Spleen (tissue), 11 donors: ENCODE results near the gene UPK3A. TPM values are rescaled to one million over a fixed set of nuclear protein-coding genes. Genes with fewer than 3 reads are reported as not detected.
A peak's percentile ranks its signal among the peaks of the same experiment; 100 is the strongest.

Experiments
- DNase-seq: peaks from one replicate; pipeline ENCODE4 v3.0.0-alpha.2; 2020
- H3K27ac ChIP-seq, 8 donors: fragments of 200-600 bp; sonication (generic) in 7 of 8; 1 replicate in 4 of 8; 2 replicates in 4 of 8; pipeline versions ENCODE4 v1.5.0 to v1.8.0; 2016 to 2021; ENCODE audit warnings: inconsistent platforms in 4 of 8, mild to moderate bottlenecking in 4 of 8, moderate library complexity in 1 of 8
- H3K27me3 ChIP-seq, 7 donors: fragments of 200-600 bp; sonication (generic) in 6 of 7; replicated peaks in 1 of 7; 1 replicate in 4 of 7; 2 replicates in 3 of 7; pipeline versions ENCODE4 v1.5.0 to v1.8.0; 2016 to 2021; ENCODE audit warnings: inconsistent platforms in 3 of 7, mild to moderate bottlenecking in 1 of 7
- H3K36me3 ChIP-seq, 6 donors: fragments of 200-600 bp; sonication (generic) in 5 of 6; 1 replicate in 4 of 6; 2 replicates in 2 of 6; pipeline versions ENCODE4 v1.5.0 to v1.8.0; 2016 to 2021; ENCODE audit warnings: inconsistent platforms in 2 of 6
- H3K4me1 ChIP-seq, 6 donors: fragments of 200-600 bp; sonication (generic) in 5 of 6; 1 replicate in 3 of 6; 2 replicates in 3 of 6; pipeline versions ENCODE4 v1.5.0 to v1.8.0; 2016 to 2021; ENCODE audit warnings: inconsistent platforms in 3 of 6
- H3K4me3 ChIP-seq, 8 donors: fragments of 200-600 bp; sonication (generic) in 7 of 8; 1 replicate in 4 of 8; 2 replicates in 4 of 8; pipeline versions ENCODE4 v1.5.0 to v1.8.0; 2016 to 2021; ENCODE audit warnings: inconsistent platforms in 4 of 8, mild to moderate bottlenecking in 4 of 8, moderate library complexity in 2 of 8
- H3K9me3 ChIP-seq, 8 donors: fragments of 200-600 bp; sonication (generic) in 7 of 8; 1 replicate in 4 of 8; 2 replicates in 4 of 8; pipeline versions ENCODE4 v1.5.0 to v1.8.0; 2016 to 2021; ENCODE audit warnings: inconsistent platforms in 4 of 8
- POLR2A ChIP-seq, 3 donors: fragments of 450-650 bp; IDR thresholded peaks; one replicate each; pipeline ENCODE4 v1.5.1; 2017; ENCODE audit warnings: antibody characterized with exemption in 3 of 3, mild to moderate bottlenecking in 1 of 3
- POLR2AphosphoS5 ChIP-seq, 3 donors: sonication (generic); formaldehyde crosslinking; IDR thresholded peaks; one replicate each; pipeline ENCODE4 v1.5.1; 2017; ENCODE audit warnings: antibody characterized with exemption in 3 of 3
- WGBS, 5 donors: extraction: QIAGEN DNeasy Blood & Tissue Kit in 3 of 5; methylation state at CpG; one replicate each; pipeline versions ENCODE4 v1.1.5 to v1.1.7; 2013 to 2018; 5-methylcytosine and 5-hydroxymethylcytosine counted together
- intact Hi-C: fragments of 100-400 bp; cut with DNase I; formaldehyde crosslinking; loops from one replicate; pipeline ENCODE4 v1.15.0; 2023; ENCODE audit warnings: low total_unique reads
- polyA plus RNA-seq, 3 donors: library from polyadenylated mRNA; stranded (reverse); fragments of 200-250 nt; gene quantifications; one replicate each; pipeline ENCODE4 v1.2.1, GENCODE V29; 2013
- total RNA-seq, 7 donors: library from RNA; depleted of rRNA in 3 of 7; stranded (reverse); fragments of >200 nt in 3 of 7; fragmentation: NEBNext Ultra II Directional in 4 of 7; extraction: Animal tissue kit (Norgen Biotek cat#: 25700) in 4 of 7; gene quantifications; one replicate each; pipeline versions ENCODE4 v1.1.0 to v1.2.1, GENCODE V29; 2016 to 2021
- TF ChIP-seq, protein P1 (sequence below), 11 experiments: fragments of 200-600 bp in 7 of 11; fragments of 450-650 bp in 4 of 11; sonication (generic) in 4 of 11; IDR thresholded peaks in 8 of 11; conservative IDR thresholded peaks in 3 of 11; 1 replicate in 7 of 11; 2 replicates in 4 of 11; pipeline versions ENCODE4 v1.4.0 to v1.8.0; 2016 to 2021; ENCODE audit warnings: antibody characterized with exemption in 11 of 11, inconsistent platforms in 4 of 11, mild to moderate bottlenecking in 1 of 11
- donor health status: healthy with polysubstance abuse.
- donor health status: DM: no; HTN: no; CAD: no; lungs with moderate emphysema.
- donor health status: DM: no; HTN: no; CAD: no.
- donor health status: Bipolar disorder and iron deficiency.
- donor health status: healthy.
- donor health status: DM: no; HTN: no; CAD: no.
- donor health status: DM: yes; HTN: yes; CAD: no.

UPK3A gene
- total and polyA plus RNA-seq, 10 donors: 0.35 to 2.7 (median 1.4) TPM; not detected in 5

GRCh38 chr22:45310331-45310976, 25.7 kb downstream of the UPK3A start:
- H3K27me3 ChIP-seq: no peaks in the 10 kb centered on the region
- H3K9me3 ChIP-seq: no peaks in the 10 kb centered on the region
- peaks cover 8 to 64% (median 38%) of the 10 kb centered on the region in 6 donors for H3K4me1 ChIP-seq
- peak overlapping the region; percentile 70 to 96 (median 83) for H3K4me3 ChIP-seq
- peaks cover 0 to 7% (median 0%) of the 10 kb centered on the region in 6 donors for H3K36me3 ChIP-seq
- peak; percentile 89 for DNase-seq
- intact Hi-C loops: no loop called here
- TF ChIP-seq, protein P1, sequence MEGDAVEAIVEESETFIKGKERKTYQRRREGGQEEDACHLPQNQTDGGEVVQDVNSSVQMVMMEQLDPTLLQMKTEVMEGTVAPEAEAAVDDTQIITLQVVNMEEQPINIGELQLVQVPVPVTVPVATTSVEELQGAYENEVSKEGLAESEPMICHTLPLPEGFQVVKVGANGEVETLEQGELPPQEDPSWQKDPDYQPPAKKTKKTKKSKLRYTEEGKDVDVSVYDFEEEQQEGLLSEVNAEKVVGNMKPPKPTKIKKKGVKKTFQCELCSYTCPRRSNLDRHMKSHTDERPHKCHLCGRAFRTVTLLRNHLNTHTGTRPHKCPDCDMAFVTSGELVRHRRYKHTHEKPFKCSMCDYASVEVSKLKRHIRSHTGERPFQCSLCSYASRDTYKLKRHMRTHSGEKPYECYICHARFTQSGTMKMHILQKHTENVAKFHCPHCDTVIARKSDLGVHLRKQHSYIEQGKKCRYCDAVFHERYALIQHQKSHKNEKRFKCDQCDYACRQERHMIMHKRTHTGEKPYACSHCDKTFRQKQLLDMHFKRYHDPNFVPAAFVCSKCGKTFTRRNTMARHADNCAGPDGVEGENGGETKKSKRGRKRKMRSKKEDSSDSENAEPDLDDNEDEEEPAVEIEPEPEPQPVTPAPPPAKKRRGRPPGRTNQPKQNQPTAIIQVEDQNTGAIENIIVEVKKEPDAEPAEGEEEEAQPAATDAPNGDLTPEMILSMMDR (IDR thresholded peaks at IDR 0.05 in 8 of 11, conservative IDR thresholded peaks at IDR 0.05 in 3 of 11): no peak
- TF ChIP-seq POLR2AphosphoS5 (IDR thresholded peaks at IDR 0.05) (no peak), POLR2A (IDR thresholded peaks at IDR 0.05) (no peak)
- 6 to 37% (median 8%) methylated on average over 9 to 33 of the region's 33 CpGs for WGBS, 5 donors
- H3K27ac ChIP-seq: peak overlapping the region; percentile 67 to 93 (median 88)

GRCh38 chr22:45310977-45311531, 26.3 kb downstream of the UPK3A start:
- WGBS, 5 donors: 59 to 69% (median 64%) methylated on average over 14 of the region's 14 CpGs
- H3K27me3 ChIP-seq: no peaks in the 10 kb centered on the region
- peak overlapping the region in 7 of 8 donors; percentile 70 to 96 (median 82) for H3K4me3 ChIP-seq
- peaks cover 0 to 7% (median 0%) of the 10 kb centered on the region in 6 donors for H3K36me3 ChIP-seq
- H3K9me3 ChIP-seq: no peaks in the 10 kb centered on the region
- peak overlapping the region in 7 of 8 donors; percentile 67 to 93 (median 87) for H3K27ac ChIP-seq
- no peak for DNase-seq
- intact Hi-C loops: no loop called here
- peaks cover 8 to 70% (median 38%) of the 10 kb centered on the region in 6 donors for H3K4me1 ChIP-seq
- no peak for TF ChIP-seq POLR2A (IDR thresholded peaks at IDR 0.05)
- TF ChIP-seq, protein P1 (IDR thresholded peaks at IDR 0.05 in 8 of 11, conservative IDR thresholded peaks at IDR 0.05 in 3 of 11): no peak
- TF ChIP-seq POLR2AphosphoS5 (IDR thresholded peaks at IDR 0.05): no peak

DNA sequence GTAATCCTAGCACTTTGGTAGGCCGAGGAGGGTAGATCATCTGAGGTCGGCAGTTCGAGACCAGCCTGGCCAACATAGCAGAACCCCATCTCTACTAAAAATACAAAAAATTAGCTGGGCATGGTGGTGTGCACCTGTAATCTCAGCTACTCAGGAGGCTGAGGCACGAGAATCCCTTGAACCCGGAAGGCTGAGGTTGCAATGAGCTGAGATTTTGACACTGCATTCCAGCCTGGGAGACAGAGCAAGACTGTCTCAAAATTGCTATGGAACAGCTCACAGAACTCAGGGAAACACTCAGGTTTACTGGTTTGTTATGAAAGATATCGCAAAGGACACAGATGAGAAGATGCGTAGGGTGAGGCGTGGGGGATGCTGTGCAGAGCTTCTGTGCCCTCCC, 27.7 kb downstream of the UPK3A start:
- DNase-seq: no peak
- Histone ChIP-seq H3K36me3 (peaks cover 0 to 7% (median 0%) of the 10 kb centered on the region in 6 donors), H3K4me3 (no peak overlapping the region), H3K27ac (peak overlapping the region in 6 of 8 donors; percentile 19 to 93 (median 74)), H3K4me1 (peaks cover 14 to 84% (median 43%) of the 10 kb centered on the region in 6 donors), H3K27me3 (no peaks in the 10 kb centered on the region), H3K9me3 (no peaks in the 10 kb centered on the region)
- no peak for TF ChIP-seq POLR2AphosphoS5 (IDR thresholded peaks at IDR 0.05)
- TF ChIP-seq, protein P1 (IDR thresholded peaks at IDR 0.05 in 8 of 11, conservative IDR thresholded peaks at IDR 0.05 in 3 of 11): no peak
- no peak for TF ChIP-seq POLR2A (IDR thresholded peaks at IDR 0.05)
- 86 to 92% (median 90%) methylated on average over 8 of the region's 8 CpGs for WGBS, 5 donors
- intact Hi-C loops: no loop called here

- TF ChIP-seq POLR2AphosphoS5 (IDR thresholded peaks at IDR 0.05) (peak in 1 of 3 donors; percentile 45), POLR2A (IDR thresholded peaks at IDR 0.05) (no peak)
- TF ChIP-seq, protein P1 (IDR thresholded peaks at IDR 0.05 in 8 of 11, conservative IDR thresholded peaks at IDR 0.05 in 3 of 11): no peak
- intact Hi-C loops: no loop called here
- Histone ChIP-seq H3K4me1 (peaks cover 18 to 88% (median 47%) of the 10 kb centered on the region in 6 donors), H3K9me3 (no peaks in the 10 kb centered on the region), H3K36me3 (peaks cover 0 to 7% (median 0%) of the 10 kb centered on the region in 6 donors), H3K4me3 (no peak overlapping the region), H3K27me3 (no peaks in the 10 kb centered on the region), H3K27ac (peak overlapping the region in 6 of 8 donors; percentile 19 to 93 (median 74))
- WGBS, 5 donors: 73 to 80% (median 75%) methylated on average over 4 of the region's 4 CpGs
- DNase-seq: no peak
Observed at GRCh38 chr22:45312856-45313255, 28.1 kb downstream of the UPK3A start.
